Cardiac fibroblast (primary cell): ENCODE measurements around the gene HERC2.

Source experiments
- DNase-seq, 2 donors: peaks; one replicate each; pipeline versions ENCODE4 v3.0.0 to v3.0.0-alpha.2; 2010; ENCODE audit warnings: low read depth in 2 of 2
- H3K4me3 ChIP-seq, 2 donors: replicated peaks in 1 of 2; 1 replicate in 1 of 2; 2 replicates in 1 of 2; pipeline ENCODE4 v1.5.1; 2011; ENCODE audit warnings: low read depth in 2 of 2, low read length in 2 of 2, mild to moderate bottlenecking in 2 of 2, moderate library complexity in 1 of 2
- CTCF ChIP-seq: IDR thresholded peaks from one replicate; pipeline ENCODE4 v1.5.1; 2011; ENCODE audit warnings: low read depth, mild to moderate bottlenecking, low read length, inconsistent platforms

The HERC2 gene

GRCh38 chr15:28273468-28273867 lies 48.5 kb downstream of the HERC2 start:
- peak; percentile 42 to 52 for DNase-seq
- TF ChIP-seq CTCF: peak; percentile 59

GRCh38 chr15:28272587-28272986 lies 49.4 kb downstream of the HERC2 start:
- H3K4me3 ChIP-seq: no peak overlapping the region
- TF ChIP-seq CTCF: no peak
- no peak for DNase-seq

More at GRCh38 chr15:28273468-28273867, 48.5 kb downstream of the HERC2 start:
- H3K4me3 ChIP-seq: no peak overlapping the region

- DNase-seq: no peak
These were observed 50.2 kb downstream of the HERC2 start for GRCh38 chr15:28271697-28272260.

GRCh38 chr15:28269097-28269496 lies 52.9 kb downstream of the HERC2 start:
- no peak overlapping the region for H3K4me3 ChIP-seq
- no peak for TF ChIP-seq CTCF
- no peak for DNase-seq

More at GRCh38 chr15:28271697-28272260, 50.2 kb downstream of the HERC2 start:
- H3K4me3 ChIP-seq: no peak overlapping the region
- no peak for TF ChIP-seq CTCF

GRCh38 chr15:28267727-28268126 lies 54.3 kb downstream of the HERC2 start:
- TF ChIP-seq CTCF: no peak
- no peak for DNase-seq
- H3K4me3 ChIP-seq: no peak overlapping the region

GRCh38 chr15:28265334-28266019 lies 56.5 kb downstream of the HERC2 start:
- no peak overlapping the region for H3K4me3 ChIP-seq
- TF ChIP-seq CTCF: no peak
- no peak for DNase-seq
